K562 (cell line): ENCODE data around the gene TXNRD2. TPM values are rescaled to one million over a fixed set of nuclear protein-coding genes. Genes with fewer than 3 reads are reported as not detected.

Experiments used
- ATAC-seq: fragments of 200-7000 bp; cut with Tn5 transposase; 3 replicates; pipeline ENCODE4 v1.9.1; 2020; ENCODE audit warnings: moderate library complexity
- BruUV-seq: library from RNA; stranded (reverse); fragments of 400-500 nt; replicated peaks from 2 replicates; lab custom pipeline; 2021; lab: Mats Ljungman, UMichigan
- CTCF ChIA-PET: fragments of 300-600 bp; formaldehyde crosslinking; extraction: SDS; loops from one replicate; lab custom pipeline; 2021; ENCODE audit warnings: low intra/inter-chr PET ratio; lab: Yijun Ruan, JAX
- POLR2A ChIA-PET: fragments of 300-600, 350-650 bp; sonication (Branson Sonifier 250); formaldehyde crosslinking; extraction: SDS; loops from one replicate; lab custom pipeline; 2021; ENCODE audit warnings: antibody characterized with exemption, inconsistent platforms; lab: Yijun Ruan, JAX
- DNase-seq, 4 experiments: peaks; one replicate each; pipeline versions ENCODE4 v3.0.0 to v3.0.0-alpha.2; 2011 to 2018; ENCODE audit warnings: low spot score in 3 of 4, mixed read lengths in 3 of 4; ENCODE audit errors: extremely low read depth in 1 of 4
- FAIRE-seq: peaks from 2 replicates; lab custom pipeline; 2011; peaks lifted over from hg19 to GRCh38; lab: Jason Lieb, UNC
- H2AFZ ChIP-seq: 2 replicates; pipeline ENCODE4 v1.6.0; 2011; ENCODE audit warnings: low read depth, low read length, control low read depth, inconsistent platforms
- H3K27ac ChIP-seq: fragments of 200-600 bp; 3 replicates; pipeline ENCODE4 v1.8.0; 2011; ENCODE audit warnings: low read depth, mild to moderate bottlenecking, control low read depth, inconsistent platforms, low read length, moderate library complexity, mixed read lengths; ENCODE audit errors: extremely low read depth
- H3K27me3 ChIP-seq, 2 experiments: fragments of 300-600 bp in 1 of 2; 2 replicates in 1 of 2; 3 replicates in 1 of 2; pipeline versions ENCODE4 v1.6.0 to v1.8.0; 2011; ENCODE audit warnings: inconsistent platforms in 2 of 2, low read length in 2 of 2, mild to moderate bottlenecking in 1 of 2, mixed read lengths in 1 of 2, moderate library complexity in 1 of 2; ENCODE audit not compliant: control insufficient read depth in 2 of 2, insufficient read depth in 2 of 2
- H3K36me3 ChIP-seq: fragments of 300-600 bp; 3 replicates; pipeline ENCODE4 v1.8.0; 2011; ENCODE audit warnings: mild to moderate bottlenecking, low read length, inconsistent platforms; ENCODE audit not compliant: control insufficient read depth, insufficient read depth
- H3K4me1 ChIP-seq, 2 experiments: fragments of 200-600 bp in 1 of 2; replicated peaks in 1 of 2; 2 replicates in 1 of 2; 3 replicates in 1 of 2; pipeline versions ENCODE4 v1.5.1 to v1.8.0; 2011; ENCODE audit warnings: inconsistent platforms in 2 of 2, low read length in 2 of 2, mild to moderate bottlenecking in 1 of 2, mixed read lengths in 1 of 2, moderate library complexity in 1 of 2; ENCODE audit not compliant: control insufficient read depth in 2 of 2, insufficient read depth in 2 of 2
- H3K4me2 ChIP-seq: 2 replicates; pipeline ENCODE4 v1.6.1; 2011; ENCODE audit warnings: low read length, control low read depth, inconsistent platforms, mixed read lengths; ENCODE audit not compliant: insufficient read depth
- H3K4me3 ChIP-seq: fragments of 200-600 bp; sonication (generic), shearing (Covaris generic); 2 replicates; pipeline ENCODE4 v1.5.1; 2016; ENCODE audit warnings: control low read depth, inconsistent platforms
- H3K79me2 ChIP-seq: fragments of 200-600 bp; 3 replicates; pipeline ENCODE4 v1.8.0; 2011; ENCODE audit warnings: low read length, inconsistent platforms; ENCODE audit not compliant: control insufficient read depth, insufficient read depth
- H3K9ac ChIP-seq, 2 experiments: 2 replicates each; pipeline versions ENCODE4 v1.6.0 to v1.6.1; 2011; ENCODE audit warnings: low read depth in 2 of 2, low read length in 2 of 2, control low read depth in 1 of 2, inconsistent platforms in 1 of 2, mild to moderate bottlenecking in 1 of 2, mixed read lengths in 1 of 2; ENCODE audit not compliant: insufficient read depth in 1 of 2
- H3K9me1 ChIP-seq: one replicate; pipeline ENCODE4 v1.6.0; 2011; ENCODE audit warnings: inconsistent platforms, mild to moderate bottlenecking, low read length, moderate library complexity; ENCODE audit not compliant: control insufficient read depth, insufficient read depth
- H3K9me3 ChIP-seq: replicated peaks from 2 replicates; pipeline ENCODE4 v1.5.1; 2011; ENCODE audit warnings: low read depth, low read length, inconsistent platforms; ENCODE audit not compliant: control insufficient read depth, insufficient read depth
- H4K20me1 ChIP-seq: replicated peaks from 2 replicates; pipeline ENCODE4 v1.6.1; 2011; ENCODE audit warnings: low read length, inconsistent platforms, mixed read lengths; ENCODE audit not compliant: control insufficient read depth, insufficient read depth
- AFF1 ChIP-seq, 2 experiments: fragments of 450-650 bp; IDR thresholded peaks; 2 replicates each; pipeline ENCODE4 v1.6.1; 2018; ENCODE audit warnings: mild to moderate bottlenecking in 2 of 2, low read depth in 1 of 2; ENCODE audit not compliant: partially characterized antibody in 2 of 2
- ARID1B ChIP-seq: fragments of 450-650 bp; IDR thresholded peaks from 2 replicates; pipeline ENCODE4 v1.6.1; 2016; ENCODE audit warnings: antibody characterized with exemption, mild to moderate bottlenecking, inconsistent platforms
- C11orf30 ChIP-seq: fragments of 450-650 bp; IDR thresholded peaks from 2 replicates; pipeline ENCODE4 v1.6.1; 2016; ENCODE audit warnings: low read depth, mild to moderate bottlenecking
- CXXC5 ChIP-seq: fragments of 250-450 bp; sonication (Bioruptor Pico); IDR thresholded peaks from 2 replicates; pipeline ENCODE4 v1.8.0; 2022; ENCODE audit warnings: inconsistent platforms, mild to moderate bottlenecking, moderate library complexity
- FOXK2 ChIP-seq, 2 experiments: fragments of 450-650 bp; IDR thresholded peaks in 1 of 2; conservative IDR thresholded peaks in 1 of 2; 2 replicates each; pipeline ENCODE4 v1.6.1; 2016; ENCODE audit warnings: low read depth in 2 of 2, mild to moderate bottlenecking in 1 of 2
- GTF2A2 ChIP-seq: IDR thresholded peaks from 2 replicates; pipeline ENCODE4 v1.6.1; 2016; ENCODE audit warnings: mild to moderate bottlenecking, missing genetic modification characterization, missing compliant biosample characterization
- NR2C1 ChIP-seq, 2 experiments: fragments of 450-650 bp; IDR thresholded peaks; 2 replicates each; pipeline ENCODE4 v1.6.1; 2017; ENCODE audit warnings: mild to moderate bottlenecking in 2 of 2, antibody characterized with exemption in 1 of 2, inconsistent platforms in 1 of 2, missing compliant biosample characterization in 1 of 2, missing genetic modification characterization in 1 of 2
- SMARCA4 ChIP-seq: fragments of 450-650 bp; IDR thresholded peaks from 2 replicates; pipeline ENCODE4 v1.6.1; 2016
- TBL1XR1 ChIP-seq, 2 experiments: IDR thresholded peaks; 2 replicates each; pipeline ENCODE4 v1.6.1; 2012; ENCODE audit warnings: improper control_type of control experiment in 2 of 2, low read length in 2 of 2, mild to moderate bottlenecking in 1 of 2
- TEAD4 ChIP-seq, 2 experiments: sonication (generic) in 1 of 2; formaldehyde crosslinking in 1 of 2; IDR thresholded peaks; 2 replicates each; pipeline versions ENCODE4 v1.6.1 to v1.8.0; 2012 to 2022; ENCODE audit warnings: borderline replicate concordance in 1 of 2, inconsistent platforms in 1 of 2, low read length in 1 of 2, mild to moderate bottlenecking in 1 of 2, missing genetic modification reagents in 1 of 2
- TOE1 ChIP-seq, 2 experiments: fragments of 450-650 bp in 1 of 2; sonication (generic) in 1 of 2; formaldehyde crosslinking in 1 of 2; IDR thresholded peaks; 2 replicates each; pipeline versions ENCODE4 v1.7.1 to v1.8.0; 2016 to 2022; ENCODE audit warnings: borderline replicate concordance in 2 of 2, mild to moderate bottlenecking in 2 of 2, antibody characterized with exemption in 1 of 2, inconsistent platforms in 1 of 2, low read depth in 1 of 2, missing genetic modification reagents in 1 of 2, moderate library complexity in 1 of 2
- UBTF ChIP-seq, 2 experiments: IDR thresholded peaks; 2 replicates each; pipeline ENCODE4 v1.6.1; 2012; ENCODE audit warnings: improper control_type of control experiment in 2 of 2, low read depth in 2 of 2, low read length in 2 of 2, borderline replicate concordance in 1 of 2
- WGBS: fragments of 100-300 bp; shearing (Covaris generic); methylation state at CpG from one replicate; pipeline ENCODE4 v1.1.6; 2016; ENCODE audit warnings: low coverage, mixed read lengths; ENCODE audit not compliant: insufficient coverage; ENCODE audit errors: missing lambda C conversion rate; 5-methylcytosine and 5-hydroxymethylcytosine counted together
- in situ Hi-C: fragments of 300-500 bp; cut with MboI; formaldehyde crosslinking; loops from 4 replicates; pipeline ENCODE4 v1.15.0; 2018; ENCODE audit warnings: inconsistent platforms, mixed read lengths
- intact Hi-C: fragments of 100-400 bp; cut with micrococcal nuclease; formaldehyde crosslinking; loops from 2 replicates; pipeline ENCODE4 v1.14.2; 2022
- polyA plus RNA-seq, 8 experiments: library from polyadenylated mRNA; depleted of rRNA in 4 of 8; stranded (reverse) in 5 of 8; unstranded in 3 of 8; fragments of >200 nt; fragmentation: Nextera tagmentation in 2 of 8; fragmentation: Illumina TruSeq in 1 of 8; extraction: Ambion mirVana in 2 of 8; extraction: Trizol in 1 of 8; gene quantifications; 2 replicates each; pipeline versions ENCODE4 v1.2.1 to v1.2.3, GENCODE V29; 2011 to 2014; ENCODE audit warnings: inconsistent platforms in 1 of 8, missing spikeins in 1 of 8
- total RNA-seq, 7 experiments: library from RNA; depleted of rRNA in 6 of 7; stranded (reverse); fragments of >200 nt in 6 of 7; fragmentation: Illumina TruSeq in 2 of 7; extraction: Trizol in 2 of 7; gene quantifications; 2 replicates each; pipeline versions ENCODE4 v1.2.1 to v1.2.3, GENCODE V29; 2011 to 2021; ENCODE audit warnings: low replicate concordance in 1 of 7

TXNRD2 gene
- total and polyA plus RNA-seq, 9 of the 15 experiments (the other 6 are each of a cell fraction or from before 2014, with no cell fraction given): 3.3 to 80.2 (median 49.4) TPM

GRCh38 chr22:19827341-19828034, 114.1 kb downstream of the TXNRD2 start:
- Histone ChIP-seq H4K20me1 (no peaks in the 10 kb centered on the region), H3K9ac (peak overlapping the region in 1 of 2 experiments; percentile 29; a peak in 2 of 4 replicates), H3K4me3 (no peak overlapping the region), H3K79me2 (no peaks in the 10 kb centered on the region), H3K9me1 (peaks cover 3% of the 10 kb centered on the region), H3K27me3 (no peaks in the 10 kb centered on the region), H3K4me1 (peaks cover 13 to 24% of the 10 kb centered on the region in 2 experiments; a peak in 4 of 5 replicates), H3K4me2 (peak overlapping the region; percentile 33), H3K36me3 (no peaks in the 10 kb centered on the region; the same call in 2 of the 3 replicates), H3K27ac (peak overlapping the region; percentile 34), H2AFZ (peak overlapping the region; percentile 71), H3K9me3 (no peaks in the 10 kb centered on the region; the same call in 1 of the 2 replicates)
- DNase-seq: peak in 2 of 4 experiments; percentile 60 to 73
- no TSS peak for BruUV-seq
- ATAC-seq: peak; percentile 80
- in situ Hi-C loops (no loop called here), intact Hi-C loops (loop anchor here (2.0 kb wide), 1 partner anchor 19 kb away; no protein-coding TSS in a partner anchor)
- WGBS: 31% methylated on average over 10 of the region's 10 CpGs
- FAIRE-seq: peak; percentile 71
- ChIA-PET CTCF (no interaction called here), POLR2A (interaction anchor here (0.6 to 16.0 kb wide), 13 partner anchors 10 to 1228 kb away, joined by 3 to 247 read pairs (median 3); no protein-coding TSS in a partner anchor)
- TF ChIP-seq UBTF (IDR thresholded peaks at IDR 0.05; ENCODE audit: borderline replicate concordance in 1 of 2, low read depth in 2 of 2, low read length in 2 of 2) (peak in 1 of 2 experiments; percentile 53; a peak in 1 of 4 replicates), AFF1 (IDR thresholded peaks at IDR 0.05; ENCODE audit: low read depth in 1 of 2, partially characterized antibody in 2 of 2) (peak in 1 of 2 experiments; percentile 39), SMARCA4 (peak; percentile 83), GTF2A2 (tag) (peak; percentile 74), ARID1B (peak; percentile 67), TEAD4 (IDR thresholded peaks at IDR 0.05; ENCODE audit: low read length) (peak; percentile 26; the same call in 1 of the 2 replicates), TEAD4 (CRISPR knock-in tag; IDR thresholded peaks at IDR 0.05; ENCODE audit: borderline replicate concordance) (no peak), FOXK2 (conservative IDR thresholded peaks at IDR 0.05 in 1 of 2, IDR thresholded peaks at IDR 0.05 in 1 of 2; ENCODE audit: low read depth in 2 of 2) (peak; percentile 92 to 93), NR2C1 (IDR thresholded peaks at IDR 0.05) (no peak), NR2C1 (tag; IDR thresholded peaks at IDR 0.05) (peak; percentile 49; the same call in 1 of the 2 replicates), CXXC5 (0 out of 2 replicates have a peak, but pooled peaks have one; percentile 49), TBL1XR1 (IDR thresholded peaks at IDR 0.05; ENCODE audit: low read length in 2 of 2) (peak in 1 of 2 experiments; percentile 49; a peak in 1 of 4 replicates), TOE1 (IDR thresholded peaks at IDR 0.05; ENCODE audit: borderline replicate concordance) (0 out of 2 replicates have a peak, but pooled peaks have one; percentile 18), TOE1 (CRISPR knock-in tag; IDR thresholded peaks at IDR 0.05; ENCODE audit: borderline replicate concordance, low read depth) (no peak), C11orf30 (peak; percentile 78)
